A549 (cell line): ENCODE measurements around the gene LAMTOR5. TPM values are rescaled to one million over a fixed set of nuclear protein-coding genes. Genes with fewer than 3 reads are reported as not detected.

Experiments
- ATAC-seq, 2 experiments: fragments of 200-7000 bp in 1 of 2; fragments of >200 bp in 1 of 2; cut with Nextera tagmentation in 1 of 2; cut with Tn5 transposase in 1 of 2; 3 replicates each; pipeline versions ENCODE4 v1.8.0 to v1.9.1; 2018 to 2020; ENCODE audit warnings: mild to moderate bottlenecking in 1 of 2, moderate library complexity in 1 of 2
- CTCF ChIA-PET: fragments of 300-600 bp; sonication (Branson Sonifier 250); formaldehyde crosslinking; extraction: SDS; loops from one replicate; lab custom pipeline; 2021; ENCODE audit warnings: antibody characterized with exemption, inconsistent platforms; lab: Yijun Ruan, JAX
- POLR2A ChIA-PET: fragments of 350-600 bp; formaldehyde crosslinking; extraction: SDS; loops from one replicate; lab custom pipeline; 2021; ENCODE audit warnings: antibody characterized with exemption, inconsistent platforms; lab: Yijun Ruan, JAX
- DNase-seq, 2 experiments: peaks; one replicate each; pipeline versions ENCODE4 v3.0.0 to v3.0.0-alpha.2; 2011 to 2016; ENCODE audit warnings: low read depth in 1 of 2, low spot score in 1 of 2
- FAIRE-seq: peaks from 2 replicates; lab custom pipeline; 2011; peaks lifted over from hg19 to GRCh38; lab: Jason Lieb, UNC
- H3K27ac ChIP-seq, 2 experiments: fragments of >200 bp; sonication (Bioruptor Twin); formaldehyde crosslinking; 3 replicates each; pipeline ENCODE4 v1.5.1; 2016 to 2017
- H3K4me1 ChIP-seq: fragments of >200 bp; sonication (Bioruptor Twin); formaldehyde crosslinking; 3 replicates; pipeline ENCODE4 v1.6.1; 2016
- H3K4me2 ChIP-seq: fragments of >200 bp; sonication (Bioruptor Twin); formaldehyde crosslinking; 3 replicates; pipeline ENCODE4 v1.6.1; 2016
- H3K4me3 ChIP-seq: fragments of >200 bp; sonication (Bioruptor Twin); formaldehyde crosslinking; 3 replicates; pipeline ENCODE4 v1.5.1; 2016
- H3K9me3 ChIP-seq: fragments of >200 bp; sonication (Bioruptor Twin); formaldehyde crosslinking; 3 replicates; pipeline ENCODE4 v1.6.1; 2016
- CBX8 ChIP-seq: fragments of 200-600 bp; sonication (generic); IDR thresholded peaks from 2 replicates; pipeline ENCODE4 v1.6.1; 2016
- CEBPB ChIP-seq, 2 experiments: fragments of >200 bp in 1 of 2; sonication (Bioruptor Twin) in 1 of 2; formaldehyde crosslinking in 1 of 2; IDR thresholded peaks; 2 replicates each; pipeline ENCODE4 v1.6.1; 2012 to 2016
- EP300 ChIP-seq, 2 experiments: fragments of >200 bp; sonication (Bioruptor Twin); formaldehyde crosslinking; IDR thresholded peaks; 2 replicates in 1 of 2; 3 replicates in 1 of 2; pipeline ENCODE4 v1.6.1; 2016 to 2017
- FOXS1 ChIP-seq: fragments of 250-450 bp; sonication (Bioruptor Pico); IDR thresholded peaks from 2 replicates; pipeline ENCODE4 v1.5.0; 2020; ENCODE audit warnings: mild to moderate bottlenecking, moderate library complexity
- JUN ChIP-seq, 2 experiments: fragments of >200 bp; sonication (Bioruptor Twin); formaldehyde crosslinking; IDR thresholded peaks; 2 replicates in 1 of 2; 3 replicates in 1 of 2; pipeline ENCODE4 v1.6.1; 2016 to 2017
- JUNB ChIP-seq: fragments of >200 bp; sonication (Bioruptor Twin); formaldehyde crosslinking; IDR thresholded peaks from 2 replicates; pipeline ENCODE4 v1.6.1; 2016
- MAFK ChIP-seq: fragments of 450-650 bp; IDR thresholded peaks from 2 replicates; pipeline ENCODE4 v1.6.1; 2014; ENCODE audit not compliant: partially characterized antibody
- MAZ ChIP-seq: fragments of 150-350 bp; IDR thresholded peaks from 2 replicates; pipeline ENCODE4 v1.6.1; 2014; ENCODE audit warnings: antibody characterized with exemption, low read depth, low read length, borderline replicate concordance
- PHF8 ChIP-seq: fragments of 200-600 bp; sonication (generic); IDR thresholded peaks from 2 replicates; pipeline ENCODE4 v1.6.1; 2016; ENCODE audit warnings: low read depth, mild to moderate bottlenecking, antibody characterized with exemption, moderate library complexity, borderline replicate concordance
- POLR2AphosphoS2 ChIP-seq: conservative IDR thresholded peaks from 2 replicates; pipeline ENCODE4 v1.6.1; 2012; ENCODE audit warnings: low read length, improper control_type of control experiment, inconsistent platforms
- RAD21 ChIP-seq, 2 experiments: fragments of >200 bp in 1 of 2; sonication (Bioruptor Twin) in 1 of 2; formaldehyde crosslinking in 1 of 2; IDR thresholded peaks in 1 of 2; conservative IDR thresholded peaks in 1 of 2; 2 replicates in 1 of 2; 3 replicates in 1 of 2; pipeline ENCODE4 v1.6.1; 2012 to 2018; ENCODE audit warnings: inconsistent platforms in 1 of 2
- RFX5 ChIP-seq: fragments of 450-650 bp; IDR thresholded peaks from 2 replicates; pipeline ENCODE4 v1.7.1; 2014; ENCODE audit warnings: antibody characterized with exemption, mild to moderate bottlenecking, moderate library complexity
- TP53 ChIP-seq: fragments of 250-450 bp; sonication (Bioruptor Pico); IDR thresholded peaks from 2 replicates; pipeline ENCODE4 v1.5.0; 2021; ENCODE audit warnings: mild to moderate bottlenecking, moderate library complexity
- ZC3H11A ChIP-seq: fragments of 450-650 bp; IDR thresholded peaks from 2 replicates; pipeline ENCODE4 v1.6.1; 2014; ENCODE audit warnings: antibody characterized with exemption, mild to moderate bottlenecking
- WGBS: methylation state at CpG from one replicate; pipeline ENCODE4 v1.1.6; 2017; ENCODE audit errors: missing lambda C conversion rate; 5-methylcytosine and 5-hydroxymethylcytosine counted together
- polyA plus RNA-seq, 4 experiments: library from polyadenylated mRNA; depleted of rRNA in 3 of 4; stranded (reverse); fragments of >200 nt; fragmentation: RNase III in 1 of 4; extraction: RNeasy Plus Mini Kit Qiagen cat#74134 plus additional on column Dnase treatment in 1 of 4; gene quantifications; 2 replicates in 3 of 4; 3 replicates in 1 of 4; pipeline ENCODE4 v1.2.3, GENCODE V29; 2011 to 2017
- TF ChIP-seq, protein P1 (sequence below): IDR thresholded peaks from 2 replicates; pipeline ENCODE4 v1.6.1; 2012; ENCODE audit warnings: low read depth, borderline replicate concordance
- TF ChIP-seq, protein P2 (sequence below): IDR thresholded peaks from 2 replicates; pipeline ENCODE4 v1.6.1; 2012
- TF ChIP-seq, protein P3 (sequence below): fragments of >200 bp; sonication (Bioruptor Twin); formaldehyde crosslinking; IDR thresholded peaks from 3 replicates; pipeline ENCODE4 v1.5.1; 2016
- TF ChIP-seq, protein P4 (sequence below): fragments of >200 bp; sonication (Bioruptor Twin); formaldehyde crosslinking; IDR thresholded peaks from 2 replicates; pipeline ENCODE4 v1.6.1; 2016
- TF ChIP-seq, protein P5 (sequence below): fragments of 150-350 bp; IDR thresholded peaks from 2 replicates; pipeline ENCODE4 v1.6.1; 2014; ENCODE audit warnings: low read depth, mild to moderate bottlenecking, low read length

LAMTOR5 gene
- polyA plus RNA-seq, 2 of the 4 experiments (the other 2 are of a cell fraction): 254 to 256 TPM

DNA sequence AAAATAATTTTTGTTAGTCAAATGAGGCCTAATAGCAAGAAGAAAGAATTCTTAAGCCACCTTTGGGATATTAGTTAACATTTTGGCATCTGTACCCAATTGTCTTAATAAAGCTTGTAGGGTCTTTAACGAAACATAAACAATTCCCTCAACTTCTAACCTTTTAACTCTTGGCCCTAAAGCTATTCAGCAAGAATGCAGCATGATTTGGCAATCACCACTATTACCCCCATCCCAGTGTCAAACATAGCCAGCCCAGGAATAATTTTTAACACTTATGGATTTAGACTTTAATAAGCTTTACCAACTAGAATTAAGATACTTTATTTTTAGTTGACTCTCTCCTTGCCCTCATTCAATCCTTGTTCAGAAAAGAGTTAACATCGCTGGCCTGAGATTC is 14.2 kb downstream of the LAMTOR5 start:
- peak overlapping the region; percentile 91 to 92 for H3K27ac ChIP-seq

DNA sequence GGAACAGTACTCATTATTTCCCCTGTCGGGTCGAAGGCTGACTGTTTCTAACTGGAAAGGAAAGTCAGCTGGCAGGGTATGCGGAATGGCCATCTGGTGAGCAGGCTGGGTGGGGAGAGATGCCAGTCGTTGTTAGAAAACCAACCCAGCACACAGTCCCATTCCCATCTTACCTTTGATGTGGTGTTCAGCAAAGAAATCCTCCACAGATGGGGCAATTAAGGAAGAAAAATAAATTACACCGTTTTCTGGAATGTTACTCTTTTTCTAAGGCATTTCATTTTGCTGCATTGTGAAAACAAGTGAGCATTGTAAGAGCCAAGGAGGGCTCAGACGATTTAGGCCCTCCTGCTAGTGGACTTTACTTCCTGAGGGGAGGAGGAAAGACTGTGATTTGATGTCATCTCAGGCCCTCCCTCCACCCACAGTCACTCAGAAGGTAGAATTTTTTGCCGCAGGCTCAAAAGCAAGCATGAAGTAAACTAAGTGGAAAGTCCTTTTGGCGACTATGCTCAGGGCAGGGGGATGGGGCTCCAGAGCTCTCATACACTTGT is 16.7 kb downstream of the LAMTOR5 start, which contains the start of gene SLC16A4:
TSS of gene SLC16A4 (minus strand) at position 335 of the 554 bp plus-strand sequence. CDS start 1,703 bp downstream, outside the sequence.
- CTCF ChIA-PET: interaction anchor here (1.4 kb wide), 2 partner anchors 51 to 105 kb away, joined by 3 to 5 read pairs; partner anchors contain the start of gene RBM15
- WGBS: 2% methylated on average over 8 of the region's 8 CpGs
- peak within 1 kb of the TSS; percentile 90 for H3K4me2 ChIP-seq
- ATAC-seq (peak; percentile 83 to 84), DNase-seq (peak; percentile 36 to 79), FAIRE-seq (no peak)
- H3K9me3 ChIP-seq: no peaks in the 10 kb centered on the region
- H3K4me1 ChIP-seq: peaks cover 65% of the 10 kb centered on the region
- H3K4me3 ChIP-seq: peak within 1 kb of the TSS; percentile 63
- peak within 1 kb of the TSS; percentile 91 to 92 for H3K27ac ChIP-seq
- POLR2A ChIA-PET: interaction anchor here (0.6 to 4.8 kb wide), 2 partner anchors 18 to 52 kb away, joined by 3 to 37 read pairs; partner anchors contain the start of gene RBM15
- TF ChIP-seq, protein P1, sequence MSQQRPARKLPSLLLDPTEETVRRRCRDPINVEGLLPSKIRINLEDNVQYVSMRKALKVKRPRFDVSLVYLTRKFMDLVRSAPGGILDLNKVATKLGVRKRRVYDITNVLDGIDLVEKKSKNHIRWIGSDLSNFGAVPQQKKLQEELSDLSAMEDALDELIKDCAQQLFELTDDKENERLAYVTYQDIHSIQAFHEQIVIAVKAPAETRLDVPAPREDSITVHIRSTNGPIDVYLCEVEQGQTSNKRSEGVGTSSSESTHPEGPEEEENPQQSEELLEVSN: no peak
- TF ChIP-seq ZC3H11A (no peak), JUN (IDR thresholded peaks at IDR 0.05) (peak; percentile 36 to 47; a peak in 1 of 5 replicates)
- TF ChIP-seq, protein P2, sequence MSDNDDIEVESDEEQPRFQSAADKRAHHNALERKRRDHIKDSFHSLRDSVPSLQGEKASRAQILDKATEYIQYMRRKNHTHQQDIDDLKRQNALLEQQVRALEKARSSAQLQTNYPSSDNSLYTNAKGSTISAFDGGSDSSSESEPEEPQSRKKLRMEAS: 0 out of 2 replicates have a peak, but pooled peaks have one; percentile 15

More for the DNA sequence above, 14.2 kb downstream of the LAMTOR5 start:
- FAIRE-seq (no peak), DNase-seq (peak in 1 of 2 experiments; percentile 4), ATAC-seq (no peak)
- H3K4me3 ChIP-seq: no peak overlapping the region
- ChIA-PET CTCF (interaction anchor here (0.9 to 2.0 kb wide), 6 partner anchors 22 to 190 kb away, joined by 3 to 11 read pairs (median 6); partner anchors contain the start of gene RBM15), POLR2A (interaction anchor here (0.8 to 4.8 kb wide), 4 partner anchors 10 to 55 kb away, joined by 3 to 37 read pairs (median 6); partner anchors contain the start of gene RBM15)
- no peaks in the 10 kb centered on the region for H3K9me3 ChIP-seq
- peak overlapping the region; percentile 90 for H3K4me2 ChIP-seq
- 0% methylated on average over 2 of the region's 2 CpGs for WGBS
- TF ChIP-seq TP53 (CRISPR knock-in tag) (no peak), MAFK (no peak), EP300 (IDR thresholded peaks at IDR 0.05) (no peak), RFX5 (no peak), JUNB (no peak), CEBPB (IDR thresholded peaks at IDR 0.05) (peak; percentile 68 to 78)
- TF ChIP-seq, protein P3, sequence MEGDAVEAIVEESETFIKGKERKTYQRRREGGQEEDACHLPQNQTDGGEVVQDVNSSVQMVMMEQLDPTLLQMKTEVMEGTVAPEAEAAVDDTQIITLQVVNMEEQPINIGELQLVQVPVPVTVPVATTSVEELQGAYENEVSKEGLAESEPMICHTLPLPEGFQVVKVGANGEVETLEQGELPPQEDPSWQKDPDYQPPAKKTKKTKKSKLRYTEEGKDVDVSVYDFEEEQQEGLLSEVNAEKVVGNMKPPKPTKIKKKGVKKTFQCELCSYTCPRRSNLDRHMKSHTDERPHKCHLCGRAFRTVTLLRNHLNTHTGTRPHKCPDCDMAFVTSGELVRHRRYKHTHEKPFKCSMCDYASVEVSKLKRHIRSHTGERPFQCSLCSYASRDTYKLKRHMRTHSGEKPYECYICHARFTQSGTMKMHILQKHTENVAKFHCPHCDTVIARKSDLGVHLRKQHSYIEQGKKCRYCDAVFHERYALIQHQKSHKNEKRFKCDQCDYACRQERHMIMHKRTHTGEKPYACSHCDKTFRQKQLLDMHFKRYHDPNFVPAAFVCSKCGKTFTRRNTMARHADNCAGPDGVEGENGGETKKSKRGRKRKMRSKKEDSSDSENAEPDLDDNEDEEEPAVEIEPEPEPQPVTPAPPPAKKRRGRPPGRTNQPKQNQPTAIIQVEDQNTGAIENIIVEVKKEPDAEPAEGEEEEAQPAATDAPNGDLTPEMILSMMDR: no peak
- TF ChIP-seq, protein P4, sequence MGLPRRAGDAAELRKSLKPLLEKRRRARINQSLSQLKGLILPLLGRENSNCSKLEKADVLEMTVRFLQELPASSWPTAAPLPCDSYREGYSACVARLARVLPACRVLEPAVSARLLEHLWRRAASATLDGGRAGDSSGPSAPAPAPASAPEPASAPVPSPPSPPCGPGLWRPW: 0 out of 2 replicates have a peak, but pooled peaks have one; percentile 10
- H3K4me1 ChIP-seq: peaks cover 47% of the 10 kb centered on the region

DNA sequence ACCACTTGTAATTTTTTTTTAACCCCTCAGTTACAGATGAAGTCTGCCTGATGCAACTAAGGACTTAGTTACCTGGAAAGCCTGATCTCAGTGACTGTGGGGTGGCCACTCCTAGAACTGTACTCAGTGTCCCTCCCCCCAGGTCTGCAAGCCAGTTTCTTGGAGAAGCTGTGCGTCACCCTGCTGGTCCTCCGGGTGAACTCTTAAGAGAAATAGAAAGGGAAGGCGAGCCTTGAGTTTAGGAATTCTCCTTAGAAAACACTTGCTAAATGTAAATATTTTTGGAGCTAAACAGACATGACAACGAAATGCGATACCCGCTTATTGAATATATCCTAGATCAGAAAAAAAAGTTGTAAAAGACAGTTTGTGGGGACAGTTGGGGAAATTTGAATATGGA is 17.4 kb downstream of the LAMTOR5 start:
- peak overlapping the region; percentile 63 for H3K4me3 ChIP-seq
- no peaks in the 10 kb centered on the region for H3K9me3 ChIP-seq
- WGBS: 7% methylated on average over 6 of the region's 6 CpGs
- peaks cover 68% of the 10 kb centered on the region for H3K4me1 ChIP-seq
- ChIA-PET POLR2A (interaction anchor here (0.6 to 4.8 kb wide), 2 partner anchors 19 to 51 kb away, joined by 3 to 37 read pairs; partner anchors contain the start of gene RBM15), CTCF (interaction anchor here (1.4 kb wide), 1 partner anchor 51 kb away, joined by 3 read pairs; the partner anchor contains the start of gene RBM15)
- H3K27ac ChIP-seq: peak overlapping the region; percentile 91 to 92
- peak overlapping the region; percentile 90 for H3K4me2 ChIP-seq
- peak; percentile 79 to 82 for DNase-seq
- ATAC-seq: peak; percentile 83 to 84
- no peak for FAIRE-seq
- TF ChIP-seq, protein P5, sequence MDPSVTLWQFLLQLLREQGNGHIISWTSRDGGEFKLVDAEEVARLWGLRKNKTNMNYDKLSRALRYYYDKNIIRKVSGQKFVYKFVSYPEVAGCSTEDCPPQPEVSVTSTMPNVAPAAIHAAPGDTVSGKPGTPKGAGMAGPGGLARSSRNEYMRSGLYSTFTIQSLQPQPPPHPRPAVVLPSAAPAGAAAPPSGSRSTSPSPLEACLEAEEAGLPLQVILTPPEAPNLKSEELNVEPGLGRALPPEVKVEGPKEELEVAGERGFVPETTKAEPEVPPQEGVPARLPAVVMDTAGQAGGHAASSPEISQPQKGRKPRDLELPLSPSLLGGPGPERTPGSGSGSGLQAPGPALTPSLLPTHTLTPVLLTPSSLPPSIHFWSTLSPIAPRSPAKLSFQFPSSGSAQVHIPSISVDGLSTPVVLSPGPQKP: no peak
- TF ChIP-seq RAD21 (conservative IDR thresholded peaks at IDR 0.05 in 1 of 2, IDR thresholded peaks at IDR 0.05 in 1 of 2) (0 out of 5 replicates have a peak, but pooled peaks of 1 of the 2 experiments have one; percentile 16), PHF8 (no peak), MAZ (no peak), FOXS1 (CRISPR knock-in tag) (no peak), CBX8 (no peak), POLR2AphosphoS2 (no peak)
